Islet of Langerhans (tissue), 1 donor: ENCODE results near the gene GCAT.

Experiments
- FAIRE-seq: peaks from one replicate; lab custom pipeline; 2011; peaks lifted over from hg19 to GRCh38; lab: Jason Lieb, UNC

Gene GCAT

DNA sequence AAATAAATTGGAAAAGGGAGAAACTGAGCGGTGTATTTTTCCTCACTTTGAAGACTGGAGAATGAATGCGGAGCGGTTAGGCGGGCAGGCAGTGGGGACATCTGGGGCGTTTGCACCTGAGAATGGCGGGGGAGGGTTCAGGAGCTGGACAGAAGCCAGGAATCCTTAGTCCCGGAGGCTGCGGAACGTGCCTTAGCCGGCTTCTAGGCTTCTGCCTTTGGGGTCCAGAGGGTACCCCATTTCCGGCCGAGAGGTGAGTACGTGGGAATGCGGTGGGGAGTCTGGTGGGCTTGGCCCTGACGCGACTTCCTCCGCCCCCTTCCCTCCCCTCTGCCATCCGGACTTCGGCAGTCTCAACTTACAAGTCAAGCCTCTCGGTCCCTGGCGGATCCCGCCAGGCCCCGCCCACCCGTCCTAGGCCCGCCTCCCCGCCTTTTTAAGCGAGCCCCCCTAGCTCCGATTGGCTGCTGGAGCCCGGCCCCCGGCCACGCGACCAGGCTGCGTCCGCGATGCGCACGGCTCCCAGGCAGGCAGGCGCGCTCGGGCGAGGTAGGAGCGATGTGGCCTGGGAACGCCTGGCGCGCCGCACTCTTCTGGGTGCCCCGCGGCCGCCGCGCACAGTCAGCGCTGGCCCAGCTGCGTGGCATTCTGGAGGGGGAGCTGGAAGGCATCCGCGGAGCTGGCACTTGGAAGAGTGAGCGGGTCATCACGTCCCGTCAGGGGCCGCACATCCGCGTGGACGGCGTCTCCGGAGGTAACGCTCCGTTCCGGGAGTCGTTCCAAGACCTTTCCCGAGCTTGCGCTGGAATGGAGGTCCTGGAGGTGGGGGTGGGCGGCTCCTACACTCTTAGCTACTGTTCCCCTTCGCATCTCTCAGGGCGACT is at the start of gene GCAT:
Gene GCAT (plus strand): TSS at position 525 of the 884 bp plus-strand sequence. CDS start 34 bp downstream, at position 559.
- FAIRE-seq: no peak

- FAIRE-seq: no peak
Measured at GRCh38 chr22:37758694-37759093, 49.0 kb upstream of the GCAT start.

- no peak for FAIRE-seq
Measured at GRCh38 chr22:37759281-37759680, 48.5 kb upstream of the GCAT start.

DNA sequence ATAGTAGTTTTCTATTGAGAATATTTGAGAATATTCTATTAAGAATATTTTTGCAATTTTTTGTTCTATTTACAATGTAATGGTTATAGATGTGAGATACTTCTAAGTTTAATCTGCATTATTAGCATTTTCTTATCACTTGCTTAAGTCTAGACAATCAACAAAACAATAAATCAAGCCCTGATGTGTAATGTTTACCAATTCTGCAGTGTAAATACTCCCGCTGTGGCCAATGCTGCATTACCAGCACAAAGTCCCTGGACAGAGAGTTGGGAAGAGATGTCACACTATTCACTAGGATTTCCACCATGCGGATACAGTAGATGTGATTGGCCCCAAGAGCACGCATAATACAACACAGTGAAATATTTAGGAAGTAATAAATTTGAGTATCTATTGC is 47.6 kb upstream of the GCAT start:
- no peak for FAIRE-seq

- no peak for FAIRE-seq
Measured at GRCh38 chr22:37762389-37762836, 45.3 kb upstream of the GCAT start.

- FAIRE-seq: no peak
Measured at GRCh38 chr22:37763012-37763411, 44.7 kb upstream of the GCAT start.

DNA sequence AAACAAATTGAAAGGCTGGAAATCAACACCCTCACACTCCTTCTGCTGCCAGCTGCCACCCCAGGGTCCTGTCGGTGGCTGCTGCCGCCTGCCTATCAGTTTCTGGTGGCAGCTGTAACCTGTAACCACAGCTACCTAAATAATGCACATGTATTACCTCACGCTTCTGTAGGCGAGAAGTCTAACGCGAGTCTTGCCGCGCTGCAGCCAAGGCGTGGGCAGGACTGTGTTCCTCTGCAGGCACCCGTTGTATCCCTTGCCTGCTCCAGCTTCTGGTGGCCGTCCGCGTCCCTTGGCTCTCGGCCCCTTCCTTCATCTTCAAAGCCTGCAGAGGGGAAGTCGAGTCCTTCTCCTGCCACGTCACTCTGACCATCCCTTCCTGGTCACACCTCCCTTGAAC is 44.1 kb upstream of the GCAT start:
- no peak for FAIRE-seq

DNA sequence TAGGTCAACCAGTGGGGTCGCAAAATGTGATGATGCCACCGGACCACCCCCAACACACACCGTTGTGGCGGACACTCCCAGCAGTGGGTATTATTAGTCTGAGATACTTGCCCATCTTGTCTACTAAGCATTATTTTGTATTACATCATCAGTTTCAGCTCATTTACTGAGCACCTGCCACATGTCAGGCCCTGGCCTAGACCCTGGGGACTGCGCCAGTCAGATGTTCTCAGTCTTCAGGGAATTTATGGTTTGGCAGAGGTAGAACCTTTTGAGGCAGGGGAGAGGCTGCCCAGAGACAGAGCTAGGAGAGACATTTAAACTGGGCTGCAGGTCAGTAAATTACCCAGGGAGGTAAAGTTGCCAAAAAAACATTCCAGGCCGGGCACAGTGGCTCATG is 43.1 kb upstream of the GCAT start:
- no peak for FAIRE-seq

DNA sequence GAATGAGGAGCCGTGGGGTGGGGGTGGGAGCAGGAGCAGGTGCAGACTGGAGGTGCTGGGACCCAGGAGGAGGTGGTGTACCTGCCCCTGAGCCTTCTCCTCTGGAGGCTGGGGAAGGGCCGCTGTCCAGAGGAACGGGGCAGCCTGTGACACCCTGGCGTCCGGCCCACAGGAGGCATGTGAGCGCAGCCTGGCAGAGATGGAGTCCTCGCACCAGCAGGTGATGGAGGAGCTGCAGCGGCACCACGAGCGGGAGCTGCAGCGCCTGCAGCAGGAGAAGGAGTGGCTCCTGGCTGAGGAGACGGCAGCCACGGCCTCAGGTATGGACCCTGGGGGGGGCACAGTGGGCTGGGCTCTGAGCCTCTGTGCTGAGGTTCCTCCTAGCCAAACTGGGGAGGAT is 42.2 kb upstream of the GCAT start:
- no peak for FAIRE-seq

DNA sequence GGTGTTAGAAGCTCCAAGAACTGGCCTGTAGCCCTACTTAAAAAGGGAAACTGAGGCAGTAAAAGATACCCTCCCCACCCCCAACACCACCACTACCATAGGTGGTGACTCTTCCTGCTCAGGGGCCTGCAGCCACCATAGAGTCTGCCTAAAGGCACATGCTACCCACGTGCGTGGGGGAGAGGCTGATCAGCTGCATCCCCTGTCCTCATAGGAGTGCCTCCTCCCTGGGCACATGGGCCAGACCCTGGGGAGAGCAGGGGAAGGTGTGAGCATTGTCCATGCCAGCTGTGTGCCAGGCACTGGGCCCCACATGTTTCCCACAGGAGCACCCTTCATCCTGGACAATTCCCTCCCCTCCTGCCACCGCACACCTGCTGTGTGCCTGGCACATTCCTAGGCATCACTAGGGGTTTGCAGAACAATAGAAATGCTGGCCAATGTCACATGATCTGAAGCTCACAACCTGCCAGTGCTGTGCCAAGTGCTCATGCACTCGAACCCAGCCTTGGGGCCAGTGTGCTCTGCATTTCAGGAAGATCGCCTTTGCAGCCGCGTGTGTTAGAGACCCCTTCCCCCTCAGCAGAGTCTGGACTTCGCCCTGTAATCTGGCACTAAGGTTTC is 41.7 kb upstream of the GCAT start:
- no peak for FAIRE-seq

DNA sequence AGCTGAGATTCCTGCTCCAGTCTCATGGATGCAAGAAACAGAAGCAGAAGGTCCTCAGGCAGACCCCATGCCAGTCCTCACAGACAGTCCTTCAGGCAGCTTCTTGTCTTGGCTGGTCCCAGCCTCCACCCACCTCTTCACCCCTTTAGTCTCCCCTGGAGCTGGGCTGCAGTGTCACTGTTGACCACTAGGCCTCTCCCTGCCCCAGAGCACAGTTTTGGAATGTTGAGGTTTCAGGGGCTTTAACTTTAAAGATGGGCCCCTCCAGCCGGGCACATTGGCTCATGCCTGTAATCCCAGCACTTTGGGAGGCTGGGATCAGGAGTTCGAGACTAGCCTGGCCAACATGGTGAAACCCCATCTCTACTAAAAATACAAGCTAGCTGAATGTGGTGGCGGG is 39.5 kb upstream of the GCAT start:
- FAIRE-seq: no peak

- FAIRE-seq: no peak
Measured at GRCh38 chr22:37769056-37769455, 38.7 kb upstream of the GCAT start.

GRCh38 chr22:37771081-37771480 is 36.7 kb upstream of the GCAT start:
- no peak for FAIRE-seq

GRCh38 chr22:37771702-37772427 is 35.9 kb upstream of the GCAT start:
- no peak for FAIRE-seq

- no peak for FAIRE-seq
Measured at GRCh38 chr22:37774728-37775127, 33.0 kb upstream of the GCAT start.

DNA sequence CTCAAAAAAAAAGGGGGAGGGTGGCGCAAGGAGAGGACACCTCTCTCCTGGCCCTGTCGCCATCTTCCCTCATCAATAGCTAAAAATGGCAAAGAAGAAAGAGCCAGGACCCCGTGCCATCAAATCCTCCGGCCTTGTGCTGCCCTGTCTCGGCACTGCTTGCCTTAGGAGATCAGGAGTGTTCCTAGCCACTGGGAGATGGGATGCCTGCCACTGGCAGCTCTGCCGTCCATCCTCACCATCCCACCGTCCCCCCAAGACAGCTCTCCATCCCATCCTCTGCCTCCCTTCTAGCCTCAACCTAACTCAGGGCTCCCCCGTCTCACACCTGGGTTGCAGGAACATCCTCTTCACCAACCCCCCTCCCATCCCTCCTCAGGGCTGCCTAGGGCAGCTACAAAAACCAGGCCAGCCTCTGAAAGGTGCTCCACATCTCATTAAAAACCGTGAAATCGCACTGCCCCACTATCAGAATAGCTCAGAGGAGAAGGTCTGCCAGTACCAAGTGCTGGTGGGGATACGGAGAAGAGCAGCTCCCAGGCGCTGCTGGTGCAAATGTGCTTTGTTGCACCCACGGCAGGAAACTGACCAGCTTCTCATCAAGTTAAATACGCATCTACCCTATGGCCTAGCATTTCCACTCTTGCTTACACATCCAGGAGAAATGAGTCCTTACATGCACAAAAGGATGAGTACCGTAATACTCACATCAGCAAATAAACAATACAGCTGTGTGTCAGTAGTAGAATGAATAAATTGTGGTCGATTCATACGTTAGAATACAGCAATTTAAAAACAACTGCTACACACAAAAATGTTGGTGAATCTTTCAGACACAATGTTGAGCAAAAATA is 31.7 kb upstream of the GCAT start:
- no peak for FAIRE-seq

GRCh38 chr22:37776639-37777005 is 31.1 kb upstream of the GCAT start:
- no peak for FAIRE-seq

DNA sequence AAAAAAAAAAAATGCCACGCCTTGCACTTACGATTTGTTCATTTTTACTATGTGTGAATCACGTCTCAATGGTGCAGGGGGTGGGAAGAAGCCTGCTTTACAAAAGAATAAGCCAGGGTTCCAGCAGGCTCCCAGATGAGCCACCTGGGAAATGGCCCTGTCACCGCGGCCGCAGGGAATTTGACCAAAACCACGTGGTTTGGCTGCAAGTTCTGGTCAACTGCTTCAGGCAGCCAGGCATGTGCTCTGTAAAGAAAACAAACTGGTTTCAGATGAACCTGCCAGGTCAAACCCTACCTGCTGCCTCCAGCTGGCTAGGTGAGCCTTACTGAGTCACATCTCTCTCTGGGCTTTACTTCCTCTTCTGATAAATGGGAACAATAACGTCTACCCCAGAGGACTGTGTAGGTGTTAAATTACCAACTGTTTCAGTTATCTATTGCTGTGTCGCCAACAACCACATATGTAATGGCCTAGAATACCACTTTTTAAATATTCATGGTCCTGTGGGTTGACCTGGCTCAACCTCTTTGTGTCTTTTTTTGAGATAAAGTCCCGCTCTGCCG is 30.5 kb upstream of the GCAT start:
- FAIRE-seq: no peak

GRCh38 chr22:37778370-37779009 is 29.2 kb upstream of the GCAT start:
- FAIRE-seq: no peak

GRCh38 chr22:37781434-37782059 is 26.2 kb upstream of the GCAT start:
- FAIRE-seq: no peak
